ENCODE data around the gene KIAA1671. TPM values are rescaled to one million over a fixed set of nuclear protein-coding genes. Genes with fewer than 3 reads are reported as not detected.

KIAA1671 gene
- total RNA-seq = 10 to 100 TPM; 10.7 to 35.9 TPM
- polyA plus RNA-seq = 10 to 100 TPM in 1 of 2 donors, 1 to 10 TPM in 1; 8.7 to 27.5 TPM

GRCh38 chr22:24951942-24952836, at the start of gene KIAA1671:
Gene KIAA1671, plus strand, starts transcription at chr22:24952716. Its CDS starts 75,284 bp downstream, at chr22:25028000.
- no peaks in the 10 kb centered on the region for H3K27me3 ChIP-seq (ENCODE audit: control insufficient read depth in 4 of 4, insufficient read depth in 4 of 4, low read length in 3 of 4)
- WGBS = 2% methylated on average over 71 of the region's 71 CpGs
- TF ChIP-seq ATF3 (IDR thresholded peaks at IDR 0.05) (no peak), REST (IDR thresholded peaks at IDR 0.05) (no peak), RAD21 (IDR thresholded peaks at IDR 0.05) (peak; percentile 100), SP1 (IDR thresholded peaks at IDR 0.05) (peak; percentile 27), RXRA (IDR thresholded peaks at IDR 0.05) (peak; percentile 23 to 52), JUND (IDR thresholded peaks at IDR 0.05) (no peak), MAX (IDR thresholded peaks at IDR 0.05) (no peak), ZBTB33 (IDR thresholded peaks at IDR 0.05) (no peak), HNF4G (IDR thresholded peaks at IDR 0.05) (no peak), FOXA1 (IDR thresholded peaks at IDR 0.05) (no peak), CTCF (IDR thresholded peaks at IDR 0.05; ENCODE audit: low read depth, low read length, missing input control) (peak; percentile 97), NR2F2 (IDR thresholded peaks at IDR 0.05) (peak; percentile 83), HNF4A (conservative IDR thresholded peaks at IDR 0.05) (peak in 1 of 2 donors; percentile 38), YY1 (IDR thresholded peaks at IDR 0.05) (peak; percentile 73), EGR1 (IDR thresholded peaks at IDR 0.05; ENCODE audit: low read depth in 2 of 2) (peak in 1 of 2 donors; percentile 5), TAF1 (conservative IDR thresholded peaks at IDR 0.05) (no peak), GABPA (IDR thresholded peaks at IDR 0.05 in 1 of 2, conservative IDR thresholded peaks at IDR 0.05 in 1 of 2) (no peak), FOXA2 (IDR thresholded peaks at IDR 0.05) (no peak)
- no peaks in the 10 kb centered on the region for H3K36me3 ChIP-seq (ENCODE audit: control insufficient read depth in 4 of 4, insufficient read depth in 3 of 4, low read depth in 1 of 4, low read length in 3 of 4)
- H3K9me3 ChIP-seq (ENCODE audit: control insufficient read depth in 4 of 4, low read length in 3 of 4) = no peaks in the 10 kb centered on the region
- peaks cover 7 to 31% (median 18%) of the 10 kb centered on the region in 4 donors for H3K4me1 ChIP-seq (ENCODE audit: control insufficient read depth in 4 of 4, insufficient read depth in 4 of 4, low read length in 3 of 4)
- DNase-seq (ENCODE audit: low spot score) = peak; percentile 91
- H3K27ac ChIP-seq (ENCODE audit: low read depth in 1 of 2, low read length in 2 of 2) = peak within 1 kb of the TSS; percentile 74 to 90
- peak within 1 kb of the TSS; percentile 75 to 92 (median 82) for H3K4me3 ChIP-seq (ENCODE audit: low read depth in 1 of 3, low read length in 3 of 3)
- peak within 1 kb of the TSS; percentile 5 to 30 for H3K9ac ChIP-seq (ENCODE audit: low read depth in 1 of 2, low read length in 2 of 2)

Measured in liver (tissue), 9 donors.